Prostate gland (tissue), 2 donors: ENCODE results near the gene TBCA. TPM values are rescaled to one million over a fixed set of nuclear protein-coding genes. Genes with fewer than 3 reads are reported as not detected.

Experiments used
- DNase-seq: peaks from one replicate; pipeline ENCODE4 v3.0.0-alpha.2; 2019; ENCODE audit warnings: low spot score
- H3K27ac ChIP-seq, 2 donors: fragments of 200-600 bp; sonication (generic); 2 replicates each; pipeline ENCODE4 v1.5.1; 2017 to 2019
- H3K27me3 ChIP-seq: fragments of 200-600 bp; sonication (generic); replicated peaks from 2 replicates; pipeline ENCODE4 v1.5.1; 2019; ENCODE audit not compliant: insufficient read depth
- H3K36me3 ChIP-seq, 2 donors: fragments of 200-600 bp; sonication (generic); 1 replicate in 1 of 2; 2 replicates in 1 of 2; pipeline versions ENCODE4 v1.5.1 to v1.8.1; 2017 to 2019
- H3K4me1 ChIP-seq: fragments of 200-600 bp; sonication (generic); replicated peaks from 2 replicates; pipeline ENCODE4 v1.5.1; 2019
- H3K4me3 ChIP-seq, 2 donors: fragments of 200-600 bp; sonication (generic); 2 replicates each; pipeline ENCODE4 v1.5.1; 2017 to 2019
- H3K9me3 ChIP-seq: fragments of 200-600 bp; sonication (generic); 2 replicates; pipeline ENCODE4 v1.5.1; 2017
- POLR2A ChIP-seq: fragments of 450-650 bp; IDR thresholded peaks from one replicate; pipeline ENCODE4 v1.6.1; 2016; ENCODE audit warnings: antibody characterized with exemption, mild to moderate bottlenecking
- POLR2AphosphoS5 ChIP-seq: sonication (generic); formaldehyde crosslinking; IDR thresholded peaks from one replicate; pipeline ENCODE4 v1.6.1; 2017; ENCODE audit warnings: antibody characterized with exemption
- WGBS: methylation state at CpG from one replicate; pipeline ENCODE4 v1.1.5; 2018; 5-methylcytosine and 5-hydroxymethylcytosine counted together
- intact Hi-C: fragments of 100-400 bp; cut with DNase I; formaldehyde crosslinking; loops from one replicate; pipeline ENCODE4 v1.14.2; 2022
- total RNA-seq, 2 donors: library from RNA; depleted of rRNA; stranded (reverse); fragments of >200 nt; gene quantifications; one replicate each; pipeline ENCODE4 v1.1.0, GENCODE V29; 2016
- TF ChIP-seq, protein P1 (sequence below), 4 experiments: fragments of 200-600 bp in 2 of 4; fragments of 450-650 bp in 2 of 4; sonication (generic) in 2 of 4; IDR thresholded peaks; 1 replicate in 3 of 4; 2 replicates in 1 of 4; pipeline ENCODE4 v1.5.1; 2016 to 2019; ENCODE audit warnings: antibody characterized with exemption in 4 of 4, mild to moderate bottlenecking in 2 of 4, moderate library complexity in 2 of 4

The TBCA gene
- total RNA-seq, 2 donors from 2014 or later = 120 to 180 TPM

DNA sequence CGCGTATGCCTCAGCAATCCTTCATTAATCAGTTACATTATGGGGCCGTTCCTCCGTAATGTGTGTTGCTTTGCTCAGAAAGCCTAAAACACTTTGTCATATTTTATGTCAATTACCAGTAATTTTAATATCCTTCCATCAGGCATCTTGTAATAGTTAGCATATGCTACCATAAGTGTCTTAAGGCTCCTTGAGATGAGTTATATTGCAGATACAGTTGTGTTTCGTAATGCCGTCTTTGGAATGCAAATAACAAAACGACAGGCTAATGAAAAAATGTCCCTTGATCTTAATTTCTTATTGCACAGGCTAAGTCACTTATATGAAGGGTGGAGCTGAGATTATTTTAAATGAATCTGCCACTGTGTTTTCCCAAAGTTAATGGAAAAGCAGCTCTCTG lies 50.5 kb downstream of the TBCA start:
- Histone ChIP-seq H3K36me3 (no peaks in the 10 kb centered on the region), H3K9me3 (no peaks in the 10 kb centered on the region), H3K27me3 (no peaks in the 10 kb centered on the region), H3K4me1 (no peaks in the 10 kb centered on the region), H3K27ac (no peak overlapping the region), H3K4me3 (no peak overlapping the region)
- TF ChIP-seq, protein P1, sequence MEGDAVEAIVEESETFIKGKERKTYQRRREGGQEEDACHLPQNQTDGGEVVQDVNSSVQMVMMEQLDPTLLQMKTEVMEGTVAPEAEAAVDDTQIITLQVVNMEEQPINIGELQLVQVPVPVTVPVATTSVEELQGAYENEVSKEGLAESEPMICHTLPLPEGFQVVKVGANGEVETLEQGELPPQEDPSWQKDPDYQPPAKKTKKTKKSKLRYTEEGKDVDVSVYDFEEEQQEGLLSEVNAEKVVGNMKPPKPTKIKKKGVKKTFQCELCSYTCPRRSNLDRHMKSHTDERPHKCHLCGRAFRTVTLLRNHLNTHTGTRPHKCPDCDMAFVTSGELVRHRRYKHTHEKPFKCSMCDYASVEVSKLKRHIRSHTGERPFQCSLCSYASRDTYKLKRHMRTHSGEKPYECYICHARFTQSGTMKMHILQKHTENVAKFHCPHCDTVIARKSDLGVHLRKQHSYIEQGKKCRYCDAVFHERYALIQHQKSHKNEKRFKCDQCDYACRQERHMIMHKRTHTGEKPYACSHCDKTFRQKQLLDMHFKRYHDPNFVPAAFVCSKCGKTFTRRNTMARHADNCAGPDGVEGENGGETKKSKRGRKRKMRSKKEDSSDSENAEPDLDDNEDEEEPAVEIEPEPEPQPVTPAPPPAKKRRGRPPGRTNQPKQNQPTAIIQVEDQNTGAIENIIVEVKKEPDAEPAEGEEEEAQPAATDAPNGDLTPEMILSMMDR (IDR thresholded peaks at IDR 0.05) = no peak
- no peak for TF ChIP-seq POLR2AphosphoS5
- TF ChIP-seq POLR2A = no peak
- 91% methylated on average over 7 of the region's 7 CpGs for WGBS
- no peak for DNase-seq
- intact Hi-C loops = no loop called here

DNA sequence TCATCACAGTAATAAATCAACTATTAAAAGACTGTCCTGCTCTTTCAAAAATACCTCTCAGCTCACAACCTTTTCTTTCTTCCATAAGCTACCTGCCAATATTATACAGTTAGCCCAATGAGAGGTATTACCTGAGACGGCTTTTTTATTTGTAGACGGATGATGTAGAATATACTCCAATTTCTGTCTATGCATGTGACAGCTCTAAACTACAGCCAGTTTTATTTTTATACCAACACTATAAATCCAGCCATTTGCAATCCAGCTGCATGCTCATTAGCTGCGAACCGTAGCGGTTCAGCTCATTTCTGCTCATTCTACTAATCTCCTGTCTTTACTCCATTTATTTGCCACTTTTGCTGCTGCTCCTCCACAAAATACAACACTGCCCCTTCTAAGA lies 51.2 kb downstream of the TBCA start:
- no peak overlapping the region for H3K4me3 ChIP-seq
- H3K36me3 ChIP-seq = no peaks in the 10 kb centered on the region
- H3K9me3 ChIP-seq = no peaks in the 10 kb centered on the region
- H3K27me3 ChIP-seq = no peaks in the 10 kb centered on the region
- DNase-seq = no peak
- no peaks in the 10 kb centered on the region for H3K4me1 ChIP-seq
- no peak overlapping the region for H3K27ac ChIP-seq
- intact Hi-C loops = no loop called here
- 87% methylated on average over 5 of the region's 5 CpGs for WGBS
- TF ChIP-seq POLR2A (no peak), POLR2AphosphoS5 (no peak)
- TF ChIP-seq, protein P1 (IDR thresholded peaks at IDR 0.05) = no peak

DNA sequence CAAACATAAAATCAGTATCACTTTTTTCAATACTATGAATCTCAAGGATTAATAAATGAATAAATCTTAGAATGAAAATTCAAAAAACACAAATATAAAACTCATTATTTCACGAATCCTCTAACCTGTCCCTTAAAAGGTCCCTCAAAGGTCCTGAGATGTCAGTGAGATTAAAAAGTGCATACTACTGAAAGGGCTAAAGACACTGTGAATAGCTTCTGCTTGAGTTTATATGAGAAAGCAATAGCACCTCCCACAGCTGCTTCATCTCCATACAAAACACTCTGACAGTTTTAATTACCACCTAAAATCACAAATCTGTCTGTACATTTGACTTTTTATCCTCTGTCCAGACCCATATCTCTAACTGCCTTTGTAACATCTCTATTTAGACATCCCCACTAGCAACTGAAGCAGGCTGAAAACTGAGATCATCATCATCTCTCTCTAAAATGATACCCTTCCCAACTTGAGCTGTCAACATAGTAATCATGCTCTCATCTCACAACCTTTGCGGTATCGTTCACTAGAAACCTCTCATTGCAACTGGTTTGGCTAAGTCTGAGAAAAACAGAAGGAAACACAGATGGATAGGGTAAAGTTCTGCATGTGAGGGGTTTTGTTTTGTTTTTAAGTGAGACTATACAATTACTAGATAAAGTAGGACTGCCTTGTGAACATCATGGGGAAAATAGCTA lies 56.3 kb downstream of the TBCA start:
- intact Hi-C loops = no loop called here
- no peaks in the 10 kb centered on the region for H3K4me1 ChIP-seq
- H3K4me3 ChIP-seq = no peak overlapping the region
- TF ChIP-seq, protein P1 (IDR thresholded peaks at IDR 0.05) = no peak
- TF ChIP-seq POLR2AphosphoS5 = no peak
- TF ChIP-seq POLR2A = no peak
- no peaks in the 10 kb centered on the region for H3K27me3 ChIP-seq
- H3K27ac ChIP-seq = no peak overlapping the region
- WGBS = 89% methylated on average over 3 of the region's 3 CpGs
- H3K9me3 ChIP-seq = no peaks in the 10 kb centered on the region
- no peak for DNase-seq
- H3K36me3 ChIP-seq = no peaks in the 10 kb centered on the region

DNA sequence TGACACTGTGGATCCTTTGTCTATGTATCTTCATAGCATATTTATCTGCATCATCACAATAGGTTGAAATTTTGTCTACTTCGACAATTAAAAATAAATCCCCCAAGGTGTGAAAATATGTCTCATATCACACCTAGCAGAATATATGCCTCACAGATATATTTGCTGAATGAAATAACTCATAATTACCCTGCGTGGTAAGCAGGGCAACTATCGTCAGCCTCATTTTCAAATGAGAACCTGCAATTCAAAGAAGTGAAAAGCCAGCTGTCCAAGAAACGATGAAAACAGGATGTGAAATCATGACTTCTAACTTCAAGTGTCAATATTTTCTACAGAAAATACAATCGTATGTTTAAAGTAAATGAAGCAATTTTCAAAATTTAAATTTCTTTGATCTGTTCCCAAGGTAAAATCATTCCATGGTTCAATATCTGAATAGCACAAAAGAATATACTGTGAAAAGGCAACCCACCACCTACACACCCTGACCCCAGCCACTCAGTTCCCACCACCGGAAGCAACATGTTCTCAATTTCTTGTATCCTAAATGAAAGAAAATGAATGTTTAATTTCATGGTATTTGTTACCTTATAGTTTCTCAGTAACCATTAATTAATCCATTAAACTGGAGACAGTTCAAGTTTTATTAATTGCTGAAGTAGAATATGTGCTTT lies 57.1 kb downstream of the TBCA start:
- WGBS = 89% methylated on average over 6 of the region's 6 CpGs

More for the DNA sequence above, 57.1 kb downstream of the TBCA start:
- Histone ChIP-seq H3K4me3 (no peak overlapping the region), H3K27ac (no peak overlapping the region), H3K4me1 (no peaks in the 10 kb centered on the region), H3K9me3 (no peaks in the 10 kb centered on the region), H3K27me3 (no peaks in the 10 kb centered on the region), H3K36me3 (no peaks in the 10 kb centered on the region)
- TF ChIP-seq POLR2A = no peak
- TF ChIP-seq, protein P1 (IDR thresholded peaks at IDR 0.05) = no peak
- no peak for TF ChIP-seq POLR2AphosphoS5
- intact Hi-C loops = no loop called here
- DNase-seq = no peak
